Testis (tissue), 2 donors: ENCODE measurements around the gene POLR1A.

Experiments used
- POLR2A ChIP-seq: fragments of 450-650 bp; IDR thresholded peaks from one replicate; pipeline ENCODE4 v1.6.1; 2017; ENCODE audit warnings: antibody characterized with exemption, mild to moderate bottlenecking, moderate library complexity
- TF ChIP-seq, protein P1 (sequence below), 3 experiments: fragments of 450-650 bp in 2 of 3; fragments of 200-600 bp in 1 of 3; sonication (generic) in 1 of 3; IDR thresholded peaks; one replicate each; pipeline ENCODE4 v1.5.1; 2016 to 2019; ENCODE audit warnings: antibody characterized with exemption in 3 of 3, mild to moderate bottlenecking in 2 of 3, moderate library complexity in 1 of 3

DNA sequence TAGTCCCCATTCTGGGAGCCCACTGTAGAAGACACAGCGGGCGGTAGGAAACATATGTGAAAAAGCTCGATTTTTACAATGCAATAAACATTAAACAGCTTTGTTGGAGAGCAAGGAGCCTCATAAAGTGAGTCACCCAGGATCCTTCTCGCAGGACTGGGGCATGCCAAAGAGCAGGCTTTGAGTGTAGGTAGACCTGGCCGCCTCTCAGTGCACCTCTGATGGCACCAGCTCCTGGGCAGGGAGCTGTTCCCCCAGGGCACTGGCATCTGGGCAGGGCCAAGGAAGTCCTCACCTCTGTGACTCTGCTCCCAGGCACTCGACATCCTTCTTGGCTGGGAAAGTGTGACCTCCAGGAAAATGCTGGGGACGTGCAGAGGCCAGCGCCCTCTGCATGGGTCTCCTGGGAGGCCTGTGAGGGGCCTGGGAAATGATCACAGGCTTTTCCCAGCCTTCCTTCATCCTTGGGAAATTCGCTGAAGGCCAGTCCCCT is 94.2 kb downstream of the POLR1A start:
- no peak for TF ChIP-seq POLR2A
- TF ChIP-seq, protein P1, sequence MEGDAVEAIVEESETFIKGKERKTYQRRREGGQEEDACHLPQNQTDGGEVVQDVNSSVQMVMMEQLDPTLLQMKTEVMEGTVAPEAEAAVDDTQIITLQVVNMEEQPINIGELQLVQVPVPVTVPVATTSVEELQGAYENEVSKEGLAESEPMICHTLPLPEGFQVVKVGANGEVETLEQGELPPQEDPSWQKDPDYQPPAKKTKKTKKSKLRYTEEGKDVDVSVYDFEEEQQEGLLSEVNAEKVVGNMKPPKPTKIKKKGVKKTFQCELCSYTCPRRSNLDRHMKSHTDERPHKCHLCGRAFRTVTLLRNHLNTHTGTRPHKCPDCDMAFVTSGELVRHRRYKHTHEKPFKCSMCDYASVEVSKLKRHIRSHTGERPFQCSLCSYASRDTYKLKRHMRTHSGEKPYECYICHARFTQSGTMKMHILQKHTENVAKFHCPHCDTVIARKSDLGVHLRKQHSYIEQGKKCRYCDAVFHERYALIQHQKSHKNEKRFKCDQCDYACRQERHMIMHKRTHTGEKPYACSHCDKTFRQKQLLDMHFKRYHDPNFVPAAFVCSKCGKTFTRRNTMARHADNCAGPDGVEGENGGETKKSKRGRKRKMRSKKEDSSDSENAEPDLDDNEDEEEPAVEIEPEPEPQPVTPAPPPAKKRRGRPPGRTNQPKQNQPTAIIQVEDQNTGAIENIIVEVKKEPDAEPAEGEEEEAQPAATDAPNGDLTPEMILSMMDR (IDR thresholded peaks at IDR 0.05), result no peak
